ENCODE measurements around the gene FOXL1.

GRCh38 chr16:86597880-86598606, 19.7 kb downstream of the FOXL1 start:
- TF ChIP-seq CTCF (IDR thresholded peaks at IDR 0.05) (no peak), POLR2A (IDR thresholded peaks at IDR 0.05) (no peak), EP300 (IDR thresholded peaks at IDR 0.05) (no peak)

Measured in suprapubic skin (tissue), 3 donors.